ENCODE data around the gene MED13L. TPM values are rescaled to one million over a fixed set of nuclear protein-coding genes. Genes with fewer than 3 reads are reported as not detected.

The MED13L gene
- total RNA-seq, 1 experiment from 2014 or later: 89.0 TPM

DNA sequence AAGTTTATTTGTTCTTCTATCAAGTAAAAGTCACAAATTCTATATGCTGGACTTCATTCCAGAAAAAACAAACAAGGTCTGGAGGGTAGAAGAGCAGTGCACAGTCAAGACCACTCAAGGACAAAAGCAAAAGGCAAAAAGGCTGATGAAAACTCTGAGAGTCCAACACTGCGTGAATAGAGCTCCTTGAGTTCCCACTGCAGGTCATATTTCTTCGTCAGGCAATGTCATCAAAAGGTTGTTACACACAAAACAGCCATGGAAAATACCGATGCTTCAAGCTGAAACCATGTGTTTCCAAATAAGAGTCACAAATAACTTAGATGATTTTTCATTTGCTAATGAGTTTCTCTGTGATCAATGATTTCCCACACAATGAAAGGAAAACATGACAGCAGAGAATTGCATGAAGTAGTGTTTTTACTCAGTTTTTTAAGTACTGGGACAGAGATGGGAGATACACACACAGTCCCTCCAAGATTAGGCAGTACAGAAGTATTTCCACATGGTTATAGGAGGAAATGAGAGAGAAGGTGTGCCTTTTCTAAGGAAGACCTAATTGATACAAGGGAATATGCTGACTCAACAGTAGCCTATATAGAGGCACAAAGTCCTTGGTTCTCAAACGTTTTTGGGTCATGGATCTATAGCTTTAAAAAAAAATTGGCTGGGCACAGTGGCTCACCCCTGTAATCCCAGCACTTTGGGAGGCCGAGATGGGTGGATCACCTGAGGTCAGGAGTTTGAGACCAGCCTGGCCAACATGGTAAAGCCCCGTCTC lies 177.7 kb downstream of the MED13L start:
- Mint-ChIP-seq H3K27me3 (ENCODE audit: unreplicated experiment) (no peaks in the 10 kb centered on the region), H3K9me3 (ENCODE audit: low read depth, unreplicated experiment) (no peaks in the 10 kb centered on the region), H3K36me3 (ENCODE audit: insufficient read depth, unreplicated experiment) (no peaks in the 10 kb centered on the region), H3K4me3 (ENCODE audit: low read depth, unreplicated experiment) (no peak overlapping the region), H3K27ac (ENCODE audit: unreplicated experiment) (no peak overlapping the region), H3K4me1 (ENCODE audit: low read depth, unreplicated experiment) (no peaks in the 10 kb centered on the region)
- TF ChIP-seq, protein P1, sequence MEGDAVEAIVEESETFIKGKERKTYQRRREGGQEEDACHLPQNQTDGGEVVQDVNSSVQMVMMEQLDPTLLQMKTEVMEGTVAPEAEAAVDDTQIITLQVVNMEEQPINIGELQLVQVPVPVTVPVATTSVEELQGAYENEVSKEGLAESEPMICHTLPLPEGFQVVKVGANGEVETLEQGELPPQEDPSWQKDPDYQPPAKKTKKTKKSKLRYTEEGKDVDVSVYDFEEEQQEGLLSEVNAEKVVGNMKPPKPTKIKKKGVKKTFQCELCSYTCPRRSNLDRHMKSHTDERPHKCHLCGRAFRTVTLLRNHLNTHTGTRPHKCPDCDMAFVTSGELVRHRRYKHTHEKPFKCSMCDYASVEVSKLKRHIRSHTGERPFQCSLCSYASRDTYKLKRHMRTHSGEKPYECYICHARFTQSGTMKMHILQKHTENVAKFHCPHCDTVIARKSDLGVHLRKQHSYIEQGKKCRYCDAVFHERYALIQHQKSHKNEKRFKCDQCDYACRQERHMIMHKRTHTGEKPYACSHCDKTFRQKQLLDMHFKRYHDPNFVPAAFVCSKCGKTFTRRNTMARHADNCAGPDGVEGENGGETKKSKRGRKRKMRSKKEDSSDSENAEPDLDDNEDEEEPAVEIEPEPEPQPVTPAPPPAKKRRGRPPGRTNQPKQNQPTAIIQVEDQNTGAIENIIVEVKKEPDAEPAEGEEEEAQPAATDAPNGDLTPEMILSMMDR (IDR thresholded peaks at IDR 0.05; ENCODE audit: unreplicated experiment): no peak
- intact Hi-C loops (cut with micrococcal nuclease; ENCODE audit: unreplicated experiment): no loop called here
- CTCF ChIA-PET: no interaction called here
- DNase-seq: no peak
- no TSS peak for BruUV-seq (replicated peaks)

GRCh38 chr12:116096874-116097273 lies 180.6 kb downstream of the MED13L start:
- Mint-ChIP-seq H3K4me3 (ENCODE audit: low read depth, unreplicated experiment) (no peak overlapping the region), H3K9me3 (ENCODE audit: low read depth, unreplicated experiment) (no peaks in the 10 kb centered on the region), H3K4me1 (ENCODE audit: low read depth, unreplicated experiment) (no peaks in the 10 kb centered on the region), H3K27ac (ENCODE audit: unreplicated experiment) (no peak overlapping the region), H3K36me3 (ENCODE audit: insufficient read depth, unreplicated experiment) (no peaks in the 10 kb centered on the region), H3K27me3 (ENCODE audit: unreplicated experiment) (no peaks in the 10 kb centered on the region)
- intact Hi-C loops (cut with micrococcal nuclease; ENCODE audit: unreplicated experiment): no loop called here
- no peak for DNase-seq
- CTCF ChIA-PET: no interaction called here
- TF ChIP-seq, protein P1 (IDR thresholded peaks at IDR 0.05; ENCODE audit: unreplicated experiment): no peak
- BruUV-seq (replicated peaks): no TSS peak

- intact Hi-C loops (cut with micrococcal nuclease; ENCODE audit: unreplicated experiment): no loop called here
- no peak for DNase-seq
- no TSS peak for BruUV-seq (replicated peaks)
- Mint-ChIP-seq H3K4me3 (ENCODE audit: low read depth, unreplicated experiment) (no peak overlapping the region), H3K9me3 (ENCODE audit: low read depth, unreplicated experiment) (no peaks in the 10 kb centered on the region), H3K4me1 (ENCODE audit: low read depth, unreplicated experiment) (no peaks in the 10 kb centered on the region), H3K27me3 (ENCODE audit: unreplicated experiment) (no peaks in the 10 kb centered on the region), H3K36me3 (ENCODE audit: insufficient read depth, unreplicated experiment) (no peaks in the 10 kb centered on the region), H3K27ac (ENCODE audit: unreplicated experiment) (no peak overlapping the region)
- CTCF ChIA-PET: no interaction called here
- TF ChIP-seq, protein P1 (IDR thresholded peaks at IDR 0.05; ENCODE audit: unreplicated experiment): no peak
Measured at GRCh38 chr12:116094475-116094874, 183.0 kb downstream of the MED13L start.

DNA sequence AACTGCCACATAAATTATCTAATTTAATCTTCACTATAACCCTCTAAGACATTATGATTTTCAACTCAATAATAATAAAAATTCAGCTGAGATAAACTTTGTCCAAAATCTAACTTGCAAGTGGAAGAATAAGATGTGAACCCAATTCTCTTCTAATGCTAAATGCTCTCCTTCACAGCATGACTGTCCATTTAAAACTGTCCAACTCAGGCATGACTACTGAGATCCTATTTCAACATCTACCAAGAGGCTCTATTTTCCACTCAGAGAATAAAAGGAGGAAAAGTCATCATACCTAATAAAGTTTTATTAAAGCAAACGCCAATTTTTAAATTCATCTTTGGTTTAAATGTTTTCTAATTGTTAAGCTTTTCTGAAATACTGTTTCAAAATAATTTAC lies 183.6 kb downstream of the MED13L start:
- H3K9me3 Mint-ChIP-seq (ENCODE audit: low read depth, unreplicated experiment): no peaks in the 10 kb centered on the region
- H3K27me3 Mint-ChIP-seq (ENCODE audit: unreplicated experiment): no peaks in the 10 kb centered on the region
- no peak overlapping the region for H3K27ac Mint-ChIP-seq (ENCODE audit: unreplicated experiment)
- CTCF ChIA-PET: no interaction called here
- H3K36me3 Mint-ChIP-seq (ENCODE audit: insufficient read depth, unreplicated experiment): no peaks in the 10 kb centered on the region
- H3K4me3 Mint-ChIP-seq (ENCODE audit: low read depth, unreplicated experiment): no peak overlapping the region
- no peaks in the 10 kb centered on the region for H3K4me1 Mint-ChIP-seq (ENCODE audit: low read depth, unreplicated experiment)
- TF ChIP-seq, protein P1 (IDR thresholded peaks at IDR 0.05; ENCODE audit: unreplicated experiment): no peak
- no TSS peak for BruUV-seq (replicated peaks)
- no peak for DNase-seq
- intact Hi-C loops (cut with micrococcal nuclease; ENCODE audit: unreplicated experiment): no loop called here
